ENCODE data around the gene APOL4.

APOL4 gene

GRCh38 chr22:36197065-36197440 is 4.6 kb downstream of the APOL4 start:
- H3K4me1 ChIP-seq (ENCODE audit: insufficient read depth, insufficient read length) = no peaks in the 10 kb centered on the region
- H3K4me3 ChIP-seq (ENCODE audit: insufficient read length, low read depth) = no peak overlapping the region
- peak; percentile 54 for DNase-seq (ENCODE audit: low read depth, low spot score)

GRCh38 chr22:36196254-36197064 is 5.2 kb downstream of the APOL4 start:
- H3K36me3 ChIP-seq (ENCODE audit: insufficient read depth, insufficient read length, low read length) = no peaks in the 10 kb centered on the region
- TF ChIP-seq YY1 (IDR thresholded peaks at IDR 0.05; ENCODE audit: insufficient read depth, insufficient read length) (no peak), SUZ12 (IDR thresholded peaks at IDR 0.05; ENCODE audit: extremely low read depth, insufficient read depth, insufficient read length) (no peak), ZNF274 (IDR thresholded peaks at IDR 0.05; ENCODE audit: low read depth, low read length) (no peak)
- no peak overlapping the region for H3K4me3 ChIP-seq (ENCODE audit: insufficient read length, low read depth)
- H3K9ac ChIP-seq (ENCODE audit: insufficient read length, low read depth) = no peak overlapping the region
- no peaks in the 10 kb centered on the region for H3K27me3 ChIP-seq (ENCODE audit: insufficient read depth, insufficient read length)
- H3K9me3 ChIP-seq (ENCODE audit: insufficient read depth, low read length) = no peaks in the 10 kb centered on the region
- DNase-seq (ENCODE audit: low read depth, low spot score) = no peak
- H3K4me1 ChIP-seq (ENCODE audit: insufficient read depth, insufficient read length) = no peaks in the 10 kb centered on the region

More at GRCh38 chr22:36197065-36197440, 4.6 kb downstream of the APOL4 start:
- TF ChIP-seq YY1 (IDR thresholded peaks at IDR 0.05; ENCODE audit: insufficient read depth, insufficient read length) (no peak), ZNF274 (IDR thresholded peaks at IDR 0.05; ENCODE audit: low read depth, low read length) (no peak), SUZ12 (IDR thresholded peaks at IDR 0.05; ENCODE audit: extremely low read depth, insufficient read depth, insufficient read length) (no peak)
- H3K9me3 ChIP-seq (ENCODE audit: insufficient read depth, low read length) = no peaks in the 10 kb centered on the region
- H3K36me3 ChIP-seq (ENCODE audit: insufficient read depth, insufficient read length, low read length) = no peaks in the 10 kb centered on the region
- no peak overlapping the region for H3K9ac ChIP-seq (ENCODE audit: insufficient read length, low read depth)
- no peaks in the 10 kb centered on the region for H3K27me3 ChIP-seq (ENCODE audit: insufficient read depth, insufficient read length)

GRCh38 chr22:36194971-36195370 is 6.6 kb downstream of the APOL4 start:
- no peak for TF ChIP-seq SUZ12 (IDR thresholded peaks at IDR 0.05; ENCODE audit: extremely low read depth, insufficient read depth, insufficient read length)
- no peak for TF ChIP-seq ZNF274 (IDR thresholded peaks at IDR 0.05; ENCODE audit: low read depth, low read length)
- no peak for TF ChIP-seq YY1 (IDR thresholded peaks at IDR 0.05; ENCODE audit: insufficient read depth, insufficient read length)
- H3K4me3 ChIP-seq (ENCODE audit: insufficient read length, low read depth) = no peak overlapping the region
- no peaks in the 10 kb centered on the region for H3K4me1 ChIP-seq (ENCODE audit: insufficient read depth, insufficient read length)
- H3K9ac ChIP-seq (ENCODE audit: insufficient read length, low read depth) = no peak overlapping the region
- peak; percentile 43 for DNase-seq (ENCODE audit: low read depth, low spot score)
- no peaks in the 10 kb centered on the region for H3K27me3 ChIP-seq (ENCODE audit: insufficient read depth, insufficient read length)
- no peaks in the 10 kb centered on the region for H3K36me3 ChIP-seq (ENCODE audit: insufficient read depth, insufficient read length, low read length)
- H3K9me3 ChIP-seq (ENCODE audit: insufficient read depth, low read length) = 0 out of 2 replicates have a peak, but pooled peaks cover 5% of the 10 kb centered on the region

GRCh38 chr22:36194385-36194784 is 7.2 kb downstream of the APOL4 start:
- no peak overlapping the region for H3K9ac ChIP-seq (ENCODE audit: insufficient read length, low read depth)
- TF ChIP-seq SUZ12 (IDR thresholded peaks at IDR 0.05; ENCODE audit: extremely low read depth, insufficient read depth, insufficient read length) (no peak), ZNF274 (IDR thresholded peaks at IDR 0.05; ENCODE audit: low read depth, low read length) (no peak), YY1 (IDR thresholded peaks at IDR 0.05; ENCODE audit: insufficient read depth, insufficient read length) (no peak)
- DNase-seq (ENCODE audit: low read depth, low spot score) = no peak
- 0 out of 2 replicates have a peak, but pooled peaks cover 5% of the 10 kb centered on the region for H3K9me3 ChIP-seq (ENCODE audit: insufficient read depth, low read length)
- no peak overlapping the region for H3K4me3 ChIP-seq (ENCODE audit: insufficient read length, low read depth)
- H3K4me1 ChIP-seq (ENCODE audit: insufficient read depth, insufficient read length) = no peaks in the 10 kb centered on the region
- no peaks in the 10 kb centered on the region for H3K36me3 ChIP-seq (ENCODE audit: insufficient read depth, insufficient read length, low read length)
- H3K27me3 ChIP-seq (ENCODE audit: insufficient read depth, insufficient read length) = no peaks in the 10 kb centered on the region

- Histone ChIP-seq H3K36me3 (ENCODE audit: insufficient read depth, insufficient read length, low read length) (no peaks in the 10 kb centered on the region), H3K4me3 (ENCODE audit: insufficient read length, low read depth) (no peak overlapping the region), H3K27me3 (ENCODE audit: insufficient read depth, insufficient read length) (no peaks in the 10 kb centered on the region), H3K4me1 (ENCODE audit: insufficient read depth, insufficient read length) (no peaks in the 10 kb centered on the region), H3K9ac (ENCODE audit: insufficient read length, low read depth) (no peak overlapping the region), H3K9me3 (ENCODE audit: insufficient read depth, low read length) (0 out of 2 replicates have a peak, but pooled peaks cover 5% of the 10 kb centered on the region)
- no peak for DNase-seq (ENCODE audit: low read depth, low spot score)
- no peak for TF ChIP-seq SUZ12 (IDR thresholded peaks at IDR 0.05; ENCODE audit: extremely low read depth, insufficient read depth, insufficient read length)
- TF ChIP-seq YY1 (IDR thresholded peaks at IDR 0.05; ENCODE audit: insufficient read depth, insufficient read length) = no peak
- no peak for TF ChIP-seq ZNF274 (IDR thresholded peaks at IDR 0.05; ENCODE audit: low read depth, low read length)
Observed at GRCh38 chr22:36193577-36193976, 8.0 kb downstream of the APOL4 start.

GRCh38 chr22:36193171-36193570 is 8.4 kb downstream of the APOL4 start:
- H3K27me3 ChIP-seq (ENCODE audit: insufficient read depth, insufficient read length) = no peaks in the 10 kb centered on the region
- no peaks in the 10 kb centered on the region for H3K4me1 ChIP-seq (ENCODE audit: insufficient read depth, insufficient read length)
- no peak for DNase-seq (ENCODE audit: low read depth, low spot score)
- no peak overlapping the region for H3K9ac ChIP-seq (ENCODE audit: insufficient read length, low read depth)
- TF ChIP-seq ZNF274 (IDR thresholded peaks at IDR 0.05; ENCODE audit: low read depth, low read length) (no peak), SUZ12 (IDR thresholded peaks at IDR 0.05; ENCODE audit: extremely low read depth, insufficient read depth, insufficient read length) (no peak), YY1 (IDR thresholded peaks at IDR 0.05; ENCODE audit: insufficient read depth, insufficient read length) (no peak)
- 0 out of 2 replicates have a peak, but pooled peaks cover 5% of the 10 kb centered on the region for H3K9me3 ChIP-seq (ENCODE audit: insufficient read depth, low read length)
- no peak overlapping the region for H3K4me3 ChIP-seq (ENCODE audit: insufficient read length, low read depth)
- no peaks in the 10 kb centered on the region for H3K36me3 ChIP-seq (ENCODE audit: insufficient read depth, insufficient read length, low read length)

GRCh38 chr22:36192542-36192941 is 9.1 kb downstream of the APOL4 start:
- no peak overlapping the region for H3K4me3 ChIP-seq (ENCODE audit: insufficient read length, low read depth)
- no peak for DNase-seq (ENCODE audit: low read depth, low spot score)
- TF ChIP-seq SUZ12 (IDR thresholded peaks at IDR 0.05; ENCODE audit: extremely low read depth, insufficient read depth, insufficient read length) = no peak
- no peak for TF ChIP-seq YY1 (IDR thresholded peaks at IDR 0.05; ENCODE audit: insufficient read depth, insufficient read length)

More at GRCh38 chr22:36192542-36192941, 9.1 kb downstream of the APOL4 start:
- H3K9me3 ChIP-seq (ENCODE audit: insufficient read depth, low read length) = 0 out of 2 replicates have a peak, but pooled peaks cover 5% of the 10 kb centered on the region
- no peaks in the 10 kb centered on the region for H3K4me1 ChIP-seq (ENCODE audit: insufficient read depth, insufficient read length)
- H3K36me3 ChIP-seq (ENCODE audit: insufficient read depth, insufficient read length, low read length) = no peaks in the 10 kb centered on the region
- H3K27me3 ChIP-seq (ENCODE audit: insufficient read depth, insufficient read length) = no peaks in the 10 kb centered on the region
- no peak overlapping the region for H3K9ac ChIP-seq (ENCODE audit: insufficient read length, low read depth)
